Measurements from ENCODE around the gene RNASE13.

The RNASE13 gene

DNA sequence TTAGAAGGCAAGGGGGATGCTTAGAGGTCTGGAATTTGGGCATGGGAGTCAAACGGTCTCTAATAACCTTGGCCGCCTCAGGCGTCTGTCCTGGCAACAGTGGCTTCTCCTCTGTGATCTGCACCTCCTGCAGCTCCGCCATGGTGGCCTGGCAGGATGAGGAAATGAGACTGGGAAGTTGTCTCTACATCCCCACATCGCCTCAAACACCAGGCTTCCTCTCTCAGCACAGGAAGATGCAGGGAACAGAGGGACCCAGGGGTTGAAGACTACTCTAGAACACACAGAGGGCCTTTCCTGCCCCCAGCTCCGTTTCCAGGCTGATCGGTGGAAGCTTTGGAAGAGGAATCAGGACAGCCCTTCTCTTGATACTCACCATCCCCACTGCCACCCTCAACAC is 11.4 kb downstream of the RNASE13 start:
- no peak for TF ChIP-seq SIN3A (IDR thresholded peaks at IDR 0.05; ENCODE audit: borderline replicate concordance, insufficient read depth, low read length)
- TF ChIP-seq TAF1 (IDR thresholded peaks at IDR 0.05; ENCODE audit: borderline replicate concordance, insufficient read depth, low read length), result no peak
- no peak for TF ChIP-seq FOXP2 (optimal IDR thresholded peaks at IDR 0.05; ENCODE audit: borderline replicate concordance, extremely low read depth, extremely low read length, insufficient read depth)

DNA sequence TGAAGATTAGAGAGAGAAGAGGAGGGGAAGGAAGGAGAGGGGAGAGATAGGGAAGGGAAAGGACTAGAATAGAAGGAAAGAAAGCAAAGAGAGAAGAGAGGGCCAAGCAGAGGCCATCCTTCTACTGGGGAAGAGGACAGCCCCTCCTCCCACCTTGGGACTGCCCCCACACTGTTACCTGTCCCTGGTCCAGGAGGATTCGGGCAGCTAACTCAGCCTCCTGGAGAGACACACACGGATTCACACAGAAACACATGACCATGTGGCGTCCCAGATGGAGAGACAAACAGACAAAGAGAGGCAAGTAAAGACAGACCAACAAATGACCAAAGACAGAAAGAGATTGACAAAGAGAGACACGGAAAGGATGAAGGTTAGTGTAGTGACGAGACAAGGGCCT is 11.9 kb downstream of the RNASE13 start:
- TF ChIP-seq, protein P1, sequence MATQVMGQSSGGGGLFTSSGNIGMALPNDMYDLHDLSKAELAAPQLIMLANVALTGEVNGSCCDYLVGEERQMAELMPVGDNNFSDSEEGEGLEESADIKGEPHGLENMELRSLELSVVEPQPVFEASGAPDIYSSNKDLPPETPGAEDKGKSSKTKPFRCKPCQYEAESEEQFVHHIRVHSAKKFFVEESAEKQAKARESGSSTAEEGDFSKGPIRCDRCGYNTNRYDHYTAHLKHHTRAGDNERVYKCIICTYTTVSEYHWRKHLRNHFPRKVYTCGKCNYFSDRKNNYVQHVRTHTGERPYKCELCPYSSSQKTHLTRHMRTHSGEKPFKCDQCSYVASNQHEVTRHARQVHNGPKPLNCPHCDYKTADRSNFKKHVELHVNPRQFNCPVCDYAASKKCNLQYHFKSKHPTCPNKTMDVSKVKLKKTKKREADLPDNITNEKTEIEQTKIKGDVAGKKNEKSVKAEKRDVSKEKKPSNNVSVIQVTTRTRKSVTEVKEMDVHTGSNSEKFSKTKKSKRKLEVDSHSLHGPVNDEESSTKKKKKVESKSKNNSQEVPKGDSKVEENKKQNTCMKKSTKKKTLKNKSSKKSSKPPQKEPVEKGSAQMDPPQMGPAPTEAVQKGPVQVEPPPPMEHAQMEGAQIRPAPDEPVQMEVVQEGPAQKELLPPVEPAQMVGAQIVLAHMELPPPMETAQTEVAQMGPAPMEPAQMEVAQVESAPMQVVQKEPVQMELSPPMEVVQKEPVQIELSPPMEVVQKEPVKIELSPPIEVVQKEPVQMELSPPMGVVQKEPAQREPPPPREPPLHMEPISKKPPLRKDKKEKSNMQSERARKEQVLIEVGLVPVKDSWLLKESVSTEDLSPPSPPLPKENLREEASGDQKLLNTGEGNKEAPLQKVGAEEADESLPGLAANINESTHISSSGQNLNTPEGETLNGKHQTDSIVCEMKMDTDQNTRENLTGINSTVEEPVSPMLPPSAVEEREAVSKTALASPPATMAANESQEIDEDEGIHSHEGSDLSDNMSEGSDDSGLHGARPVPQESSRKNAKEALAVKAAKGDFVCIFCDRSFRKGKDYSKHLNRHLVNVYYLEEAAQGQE (IDR thresholded peaks at IDR 0.05; ENCODE audit: insufficient read depth in 1 of 2, low read depth in 2 of 2, low read length in 2 of 2), result no peak
- TF ChIP-seq TAF1 (IDR thresholded peaks at IDR 0.05; ENCODE audit: borderline replicate concordance, insufficient read depth, low read length), result no peak
- no peak for TF ChIP-seq POLR2AphosphoS5 (IDR thresholded peaks at IDR 0.05; ENCODE audit: low read depth, low read length)
- no peak for TF ChIP-seq FOXP2 (optimal IDR thresholded peaks at IDR 0.05; ENCODE audit: borderline replicate concordance, extremely low read depth, extremely low read length, insufficient read depth)

DNA sequence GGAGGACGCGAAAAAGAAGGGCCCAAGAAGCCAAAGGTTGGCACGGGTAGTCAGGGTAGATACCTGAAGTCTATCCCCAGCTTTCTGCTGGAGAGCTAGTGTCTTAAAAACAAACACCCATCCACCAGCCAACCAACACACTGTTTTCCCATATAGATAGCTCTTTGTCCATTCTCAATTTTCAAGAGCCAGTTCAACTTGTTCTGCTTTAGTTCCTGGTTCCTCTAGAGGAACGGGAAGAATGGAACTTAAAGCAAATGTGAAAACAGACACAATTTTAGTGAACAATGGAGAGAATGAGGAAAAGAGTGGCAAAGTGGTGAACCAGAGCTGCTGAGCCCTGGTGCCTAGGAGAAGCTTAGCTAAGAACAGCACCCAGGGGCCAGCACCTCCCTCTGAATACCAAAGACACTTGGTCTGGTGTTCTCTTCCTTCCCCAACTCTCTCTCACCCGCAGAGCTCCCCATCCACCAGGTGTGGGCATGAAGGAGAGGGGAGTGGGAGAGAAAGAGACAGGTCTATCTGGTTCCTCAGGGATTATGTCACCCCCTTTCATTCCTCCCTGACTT is 13.5 kb downstream of the RNASE13 start:
- TF ChIP-seq, protein P1 (IDR thresholded peaks at IDR 0.05; ENCODE audit: insufficient read depth in 1 of 2, low read depth in 2 of 2, low read length in 2 of 2), result no peak
- TF ChIP-seq POLR2AphosphoS5 (IDR thresholded peaks at IDR 0.05; ENCODE audit: low read depth, low read length) (no peak), SIN3A (IDR thresholded peaks at IDR 0.05; ENCODE audit: borderline replicate concordance, insufficient read depth, low read length) (no peak), FOXP2 (optimal IDR thresholded peaks at IDR 0.05; ENCODE audit: borderline replicate concordance, extremely low read depth, extremely low read length, insufficient read depth) (no peak), TAF1 (IDR thresholded peaks at IDR 0.05; ENCODE audit: borderline replicate concordance, insufficient read depth, low read length) (no peak)

DNA sequence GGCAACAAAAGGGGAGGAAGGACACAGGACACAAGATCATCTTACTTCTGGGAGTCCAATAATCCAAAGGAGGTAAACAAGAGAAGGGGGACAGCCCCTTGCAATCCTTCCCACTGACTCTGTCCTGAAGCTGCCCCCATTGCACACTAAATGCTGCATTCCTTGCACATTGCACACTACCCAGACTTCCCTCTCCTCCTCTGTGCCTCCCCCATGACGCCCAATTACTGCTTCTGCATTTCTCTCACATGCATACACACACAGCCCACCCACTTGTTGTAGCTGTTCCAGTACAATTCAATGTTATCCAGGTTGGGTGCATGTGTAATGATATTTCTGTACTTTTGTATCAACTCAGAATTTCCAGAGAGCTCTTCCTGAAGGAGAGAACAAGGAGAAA is 15.2 kb downstream of the RNASE13 start:
- no peak for TF ChIP-seq POLR2AphosphoS5 (IDR thresholded peaks at IDR 0.05; ENCODE audit: low read depth, low read length)
- TF ChIP-seq TAF1 (IDR thresholded peaks at IDR 0.05; ENCODE audit: borderline replicate concordance, insufficient read depth, low read length), result no peak
- TF ChIP-seq, protein P1 (IDR thresholded peaks at IDR 0.05; ENCODE audit: insufficient read depth in 1 of 2, low read depth in 2 of 2, low read length in 2 of 2), result no peak

DNA sequence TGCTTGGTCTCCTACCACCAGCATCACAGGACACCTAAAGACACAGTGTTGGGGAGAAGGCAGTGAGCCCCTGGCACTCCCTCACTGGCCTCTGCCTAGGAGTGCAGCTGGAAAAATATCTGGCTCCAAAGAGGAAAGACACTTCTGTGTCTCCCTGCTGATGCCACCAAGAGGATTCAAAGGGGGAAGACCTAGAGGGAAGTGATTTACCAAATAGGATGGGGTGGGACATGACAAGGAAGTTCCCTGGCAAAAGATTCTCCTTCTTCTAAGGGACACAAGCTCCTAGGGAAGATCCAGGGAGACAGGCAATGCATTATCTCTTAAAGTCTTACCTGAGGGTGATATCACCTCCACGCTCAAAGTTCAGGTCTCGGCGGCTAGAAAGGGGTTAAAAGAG is 15.8 kb downstream of the RNASE13 start:
- TF ChIP-seq FOXP2 (optimal IDR thresholded peaks at IDR 0.05; ENCODE audit: borderline replicate concordance, extremely low read depth, extremely low read length, insufficient read depth), result no peak
- TF ChIP-seq, protein P1 (IDR thresholded peaks at IDR 0.05; ENCODE audit: insufficient read depth in 1 of 2, low read depth in 2 of 2, low read length in 2 of 2), result no peak
- TF ChIP-seq TAF1 (IDR thresholded peaks at IDR 0.05; ENCODE audit: borderline replicate concordance, insufficient read depth, low read length), result no peak
- no peak for TF ChIP-seq SIN3A (IDR thresholded peaks at IDR 0.05; ENCODE audit: borderline replicate concordance, insufficient read depth, low read length)
- TF ChIP-seq POLR2AphosphoS5 (IDR thresholded peaks at IDR 0.05; ENCODE audit: low read depth, low read length), result no peak

All from PFSK-1 (cell line).